ENCODE measurements around the gene TMC7. TPM values are rescaled to one million over a fixed set of nuclear protein-coding genes. Genes with fewer than 3 reads are reported as not detected.

TMC7 gene
- total RNA-seq, result not detected

GRCh38 chr16:18983565-18984434, at the start of gene TMC7:
Gene TMC7, plus strand, starts transcription at chr16:18983934. Its CDS starts 130 bp downstream, at chr16:18984064.
- TF ChIP-seq CTCF (IDR thresholded peaks at IDR 0.05), result peak; percentile 48
- Mint-ChIP-seq H3K4me1 (ENCODE audit: low read depth) (peaks cover 2% of the 10 kb centered on the region), H3K36me3 (ENCODE audit: low read depth) (no peaks in the 10 kb centered on the region), H3K27me3 (peaks cover 23% of the 10 kb centered on the region), H3K4me3 (peak within 1 kb of the TSS; percentile 15), H3K9me3 (no peaks in the 10 kb centered on the region), H3K27ac (no peak within 1 kb of the TSS)
- intact Hi-C loops (cut with micrococcal nuclease), result no loop called here
- DNase-seq (peak; percentile 55), ATAC-seq (peak; percentile 74)
- POLR2A ChIA-PET, result no interaction called here
- CTCF ChIA-PET, result interaction anchor here (0.7 to 5.4 kb wide), 5 partner anchors 15 to 102 kb away, joined by 3 to 26 read pairs (median 5); partner anchors contain the start of gene COQ7

- intact Hi-C loops (cut with micrococcal nuclease), result no loop called here
- no peak overlapping the region for H3K4me3 Mint-ChIP-seq
- ChIA-PET CTCF (interaction anchor here (0.8 to 2.3 kb wide), 2 partner anchors 10 to 32 kb away, joined by 4 to 5 read pairs; no protein-coding TSS in a partner anchor), POLR2A (interaction anchor here (0.5 to 1.5 kb wide), 2 partner anchors 11 to 58 kb away, joined by 3 to 4 read pairs; partner anchors contain the start of gene SMG1)
- no peaks in the 10 kb centered on the region for H3K27me3 Mint-ChIP-seq
- no peak for DNase-seq
- H3K36me3 Mint-ChIP-seq (ENCODE audit: low read depth), result no peaks in the 10 kb centered on the region
- no peaks in the 10 kb centered on the region for H3K9me3 Mint-ChIP-seq
- no peak for TF ChIP-seq CTCF (IDR thresholded peaks at IDR 0.05)
- H3K4me1 Mint-ChIP-seq (ENCODE audit: low read depth), result peaks cover under 1% of the 10 kb centered on the region
- no peak overlapping the region for H3K27ac Mint-ChIP-seq
- no peak for ATAC-seq
Measured at GRCh38 chr16:18936727-18937340, 46.9 kb upstream of the TMC7 start.

DNA sequence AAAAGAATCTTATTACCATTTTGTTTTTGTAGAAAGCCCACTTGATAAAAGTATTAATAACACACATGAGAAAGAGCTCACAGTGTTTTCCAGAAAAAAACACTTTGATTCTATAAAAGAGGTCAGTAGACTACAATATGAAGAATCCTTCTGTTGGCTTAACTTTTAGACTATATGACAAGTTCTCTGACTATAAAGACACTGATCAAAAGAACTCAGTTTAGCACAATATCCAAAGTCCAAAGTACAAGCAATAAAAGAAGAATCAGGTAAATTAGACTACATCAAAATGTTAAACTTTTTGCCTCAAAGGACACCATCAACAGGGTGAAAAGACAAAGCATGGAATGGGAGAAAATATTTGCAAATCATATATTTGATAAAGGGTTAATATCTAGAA, 46.3 kb upstream of the TMC7 start:
- DNase-seq (no peak), ATAC-seq (no peak)
- H3K27me3 Mint-ChIP-seq, result no peaks in the 10 kb centered on the region
- H3K9me3 Mint-ChIP-seq, result no peaks in the 10 kb centered on the region
- H3K36me3 Mint-ChIP-seq (ENCODE audit: low read depth), result no peaks in the 10 kb centered on the region
- no peak overlapping the region for H3K27ac Mint-ChIP-seq
- ChIA-PET POLR2A (interaction anchor here (1.5 kb wide), 1 partner anchor 11 kb away, joined by 4 read pairs; the partner anchor contains the start of gene SMG1), CTCF (interaction anchor here (0.8 to 2.3 kb wide), 2 partner anchors 9 to 31 kb away, joined by 4 to 5 read pairs; no protein-coding TSS in a partner anchor)
- TF ChIP-seq CTCF (IDR thresholded peaks at IDR 0.05), result no peak
- no peak overlapping the region for H3K4me3 Mint-ChIP-seq
- intact Hi-C loops (cut with micrococcal nuclease), result no loop called here
- H3K4me1 Mint-ChIP-seq (ENCODE audit: low read depth), result no peaks in the 10 kb centered on the region

GRCh38 chr16:18938986-18939385, 44.7 kb upstream of the TMC7 start:
- ChIA-PET POLR2A (no interaction called here), CTCF (interaction anchor here (2.1 to 2.3 kb wide), 2 partner anchors 30 to 31 kb away, joined by 4 to 5 read pairs; no protein-coding TSS in a partner anchor)
- no peak for DNase-seq
- intact Hi-C loops (cut with micrococcal nuclease), result no loop called here
- Mint-ChIP-seq H3K36me3 (ENCODE audit: low read depth) (no peaks in the 10 kb centered on the region), H3K9me3 (no peaks in the 10 kb centered on the region), H3K4me1 (ENCODE audit: low read depth) (no peaks in the 10 kb centered on the region), H3K4me3 (no peak overlapping the region), H3K27ac (no peak overlapping the region), H3K27me3 (no peaks in the 10 kb centered on the region)
- no peak for TF ChIP-seq CTCF (IDR thresholded peaks at IDR 0.05)
- no peak for ATAC-seq

Measured in activated CD8-positive, alpha-beta T cell treated with anti-CD3 and anti-CD28 coated beads for 36 hours (primary cell).